ENCODE results near the gene BCAS2. TPM values are rescaled to one million over a fixed set of nuclear protein-coding genes. Genes with fewer than 3 reads are reported as not detected.

The BCAS2 gene
- total and polyA plus RNA-seq, 11 donors, result 18.6 to 44.4 (median 34.4) TPM

DNA sequence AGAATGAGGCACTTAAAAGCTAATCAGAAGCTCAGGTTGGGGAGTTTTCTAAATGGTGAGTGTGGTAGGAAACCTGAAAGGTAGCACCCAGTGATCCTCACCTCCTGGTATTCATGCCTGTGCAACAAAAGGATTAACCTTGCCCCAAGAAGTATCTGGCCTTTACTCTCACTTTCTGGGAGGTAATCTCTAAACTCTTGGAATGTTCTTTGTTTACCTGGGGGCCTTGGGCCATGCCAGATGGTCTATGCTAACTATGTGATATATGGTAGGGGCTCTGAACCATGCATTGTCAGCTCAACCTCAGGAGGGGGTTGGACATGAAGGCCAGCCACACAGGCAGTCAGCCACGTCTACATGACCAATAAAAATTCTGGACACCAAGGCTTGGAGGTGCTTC is 46.0 kb downstream of the BCAS2 start:
- Histone ChIP-seq H3K36me3 (no peaks in the 10 kb centered on the region), H3K27me3 (no peaks in the 10 kb centered on the region), H3K9me3 (no peaks in the 10 kb centered on the region), H3K27ac (no peak overlapping the region), H3K4me3 (no peak overlapping the region), H3K4me1 (no peaks in the 10 kb centered on the region)
- intact Hi-C loops (cut with DNase I), result no loop called here
- WGBS, 4 donors, result 55 to 68% (median 60%) methylated on average over 1 of the region's 1 CpG
- DNase-seq (no peak), ATAC-seq (no peak)
- TF ChIP-seq POLR2A (IDR thresholded peaks at IDR 0.05), result no peak
- TF ChIP-seq, protein P1, sequence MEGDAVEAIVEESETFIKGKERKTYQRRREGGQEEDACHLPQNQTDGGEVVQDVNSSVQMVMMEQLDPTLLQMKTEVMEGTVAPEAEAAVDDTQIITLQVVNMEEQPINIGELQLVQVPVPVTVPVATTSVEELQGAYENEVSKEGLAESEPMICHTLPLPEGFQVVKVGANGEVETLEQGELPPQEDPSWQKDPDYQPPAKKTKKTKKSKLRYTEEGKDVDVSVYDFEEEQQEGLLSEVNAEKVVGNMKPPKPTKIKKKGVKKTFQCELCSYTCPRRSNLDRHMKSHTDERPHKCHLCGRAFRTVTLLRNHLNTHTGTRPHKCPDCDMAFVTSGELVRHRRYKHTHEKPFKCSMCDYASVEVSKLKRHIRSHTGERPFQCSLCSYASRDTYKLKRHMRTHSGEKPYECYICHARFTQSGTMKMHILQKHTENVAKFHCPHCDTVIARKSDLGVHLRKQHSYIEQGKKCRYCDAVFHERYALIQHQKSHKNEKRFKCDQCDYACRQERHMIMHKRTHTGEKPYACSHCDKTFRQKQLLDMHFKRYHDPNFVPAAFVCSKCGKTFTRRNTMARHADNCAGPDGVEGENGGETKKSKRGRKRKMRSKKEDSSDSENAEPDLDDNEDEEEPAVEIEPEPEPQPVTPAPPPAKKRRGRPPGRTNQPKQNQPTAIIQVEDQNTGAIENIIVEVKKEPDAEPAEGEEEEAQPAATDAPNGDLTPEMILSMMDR (IDR thresholded peaks at IDR 0.05), result no peak

DNA sequence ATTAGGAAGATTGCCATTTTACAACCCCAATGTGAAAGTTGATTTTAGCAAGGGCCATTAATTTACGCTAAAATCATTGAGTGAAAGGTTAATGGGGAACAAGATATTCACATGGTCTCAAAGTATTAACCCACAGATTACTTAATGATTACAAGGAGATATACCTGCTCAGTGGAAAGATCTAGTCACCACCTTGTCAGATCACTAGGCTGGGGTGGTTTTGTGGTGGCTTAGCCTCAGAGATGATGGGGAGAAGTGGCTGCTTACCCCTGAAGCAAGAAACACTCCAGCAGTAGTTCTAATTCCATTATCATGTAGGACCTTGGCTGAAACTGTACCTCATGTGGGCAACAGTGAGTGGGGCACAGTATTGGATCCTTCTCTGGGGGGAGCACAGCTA is 50.3 kb downstream of the BCAS2 start:
- DNase-seq, result no peak
- H3K27ac ChIP-seq, result no peak overlapping the region
- H3K36me3 ChIP-seq, result no peaks in the 10 kb centered on the region
- no peaks in the 10 kb centered on the region for H3K27me3 ChIP-seq
- TF ChIP-seq, protein P1 (IDR thresholded peaks at IDR 0.05), result no peak
- TF ChIP-seq POLR2A (IDR thresholded peaks at IDR 0.05), result no peak
- intact Hi-C loops (cut with DNase I), result no loop called here
- no peaks in the 10 kb centered on the region for H3K9me3 ChIP-seq
- no peak for ATAC-seq
- 0 to 95% (median 43%) methylated on average over 1 of the region's 1 CpG for WGBS, 4 donors
- H3K4me1 ChIP-seq, result no peaks in the 10 kb centered on the region
- no peak overlapping the region for H3K4me3 ChIP-seq

DNA sequence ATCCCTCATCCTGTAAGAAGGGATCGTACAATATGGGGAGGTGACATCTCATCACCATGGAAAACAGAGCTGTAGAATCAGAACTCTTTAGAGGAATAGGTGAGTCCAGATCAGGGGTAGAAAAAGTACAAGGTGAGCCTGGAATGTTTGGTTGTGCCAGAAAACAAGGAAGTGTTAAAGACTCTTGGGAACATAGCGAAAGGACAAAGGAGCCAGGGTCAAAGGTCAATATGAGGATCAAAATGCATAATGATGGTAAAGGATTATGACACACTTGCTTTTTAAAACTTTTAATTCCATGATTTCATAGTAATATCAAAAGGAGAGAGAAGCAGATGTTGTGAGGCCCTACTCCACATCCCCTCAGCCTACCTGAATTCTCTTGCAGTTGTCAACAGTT is 51.2 kb downstream of the BCAS2 start:
- H3K4me1 ChIP-seq, result no peaks in the 10 kb centered on the region
- no peak for TF ChIP-seq POLR2A (IDR thresholded peaks at IDR 0.05)
- TF ChIP-seq, protein P1 (IDR thresholded peaks at IDR 0.05), result no peak
- 93 to 97% (median 95%) methylated on average over 2 of the region's 2 CpGs for WGBS, 4 donors
- no peak overlapping the region for H3K4me3 ChIP-seq
- ATAC-seq (no peak), DNase-seq (no peak)
- no peaks in the 10 kb centered on the region for H3K36me3 ChIP-seq
- no peaks in the 10 kb centered on the region for H3K27me3 ChIP-seq
- H3K27ac ChIP-seq, result no peak overlapping the region
- intact Hi-C loops (cut with DNase I), result no loop called here
- no peaks in the 10 kb centered on the region for H3K9me3 ChIP-seq

DNA sequence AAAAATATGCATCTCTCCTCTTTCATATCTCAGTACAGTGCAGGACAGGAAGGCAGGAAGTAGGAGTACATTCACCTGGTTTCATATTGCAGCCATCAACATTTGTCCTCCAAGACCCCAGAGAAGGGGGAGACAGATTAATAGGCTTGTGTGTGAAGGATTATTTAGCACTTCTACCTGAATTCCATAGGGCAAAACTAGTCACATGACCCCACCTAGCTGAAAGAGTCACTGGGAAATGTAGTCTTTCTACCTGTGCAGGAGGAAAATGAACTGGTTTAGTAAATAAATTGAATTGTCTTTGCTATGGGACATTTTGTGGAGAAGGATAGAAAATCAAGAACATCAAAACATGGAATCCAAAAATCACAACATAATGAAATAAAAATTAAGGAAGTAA is 56.5 kb downstream of the BCAS2 start:
- Histone ChIP-seq H3K27ac (no peak overlapping the region), H3K4me1 (no peaks in the 10 kb centered on the region), H3K9me3 (no peaks in the 10 kb centered on the region), H3K36me3 (no peaks in the 10 kb centered on the region), H3K27me3 (no peaks in the 10 kb centered on the region), H3K4me3 (no peak overlapping the region)
- ATAC-seq (no peak), DNase-seq (no peak)
- TF ChIP-seq, protein P1 (IDR thresholded peaks at IDR 0.05), result no peak
- no peak for TF ChIP-seq POLR2A (IDR thresholded peaks at IDR 0.05)
- intact Hi-C loops (cut with DNase I), result no loop called here

Measured in heart left ventricle (tissue), 16 donors.